Measurements from ENCODE around the gene SYNPO2L. TPM values are rescaled to one million over a fixed set of nuclear protein-coding genes. Genes with fewer than 3 reads are reported as not detected.
A peak's percentile ranks its signal among the peaks of the same experiment; 100 is the strongest.

SYNPO2L gene
- total and polyA plus RNA-seq, 2 donors (not counting 1 experiment from before 2014, with no cell fraction given): 0.07 TPM; not detected in 1

- DNase-seq: no peak
- no peaks in the 10 kb centered on the region for H3K27me3 Mint-ChIP-seq
- peaks cover 16% of the 10 kb centered on the region for H3K4me1 Mint-ChIP-seq
- peak overlapping the region; percentile 53 for H3K4me3 Mint-ChIP-seq
- H3K27ac Mint-ChIP-seq: peak overlapping the region; percentile 32
- Histone ChIP-seq H3K27me3 (replicated peaks in 1 of 4; ENCODE audit: control extremely low read depth in 1 of 4, control insufficient read depth in 3 of 4, insufficient read depth in 4 of 4, low read length in 3 of 4) (no peaks in the 10 kb centered on the region), H4K20me1 (ENCODE audit: control insufficient read depth, insufficient read depth, low read length, poor library complexity, severe bottlenecking) (no peaks in the 10 kb centered on the region), H2AFZ (ENCODE audit: insufficient read depth, low read depth, low read length, poor library complexity, severe bottlenecking) (no peak overlapping the region), H3K27ac (ENCODE audit: low read length in 2 of 2) (no peak overlapping the region), H3K9me3 (ENCODE audit: control extremely low read depth in 1 of 3, control insufficient read depth in 2 of 3, insufficient read depth in 1 of 3, low read length in 2 of 3) (no peaks in the 10 kb centered on the region), H3K79me2 (ENCODE audit: control insufficient read depth, insufficient read depth, low read length) (peaks cover 9% of the 10 kb centered on the region), H3K9ac (ENCODE audit: low read length) (no peak overlapping the region), H3K4me1 (ENCODE audit: control insufficient read depth in 2 of 2, insufficient read depth in 2 of 2, low read length in 2 of 2) (peaks cover 11% of the 10 kb centered on the region in 2 donors), H3K4me3 (ENCODE audit: control extremely low read depth in 1 of 5, extremely low read depth in 1 of 5, insufficient read depth in 1 of 5, low read depth in 2 of 5, low read length in 4 of 5) (no peak overlapping the region), H3K4me2 (replicated peaks; ENCODE audit: low read depth, low read length, poor library complexity, severe bottlenecking) (no peak overlapping the region), H3K36me3 (replicated peaks in 1 of 2; ENCODE audit: control extremely low read depth in 1 of 2, control insufficient read depth in 1 of 2, extremely low read depth in 1 of 2, insufficient read depth in 2 of 2, low read length in 1 of 2) (no peaks in the 10 kb centered on the region)
- intact Hi-C loops (cut with micrococcal nuclease): loop anchor here (10.0 kb wide), 1 partner anchor 248 kb away; the partner anchor contains the start of gene CAMK2G
- POLR2A ChIA-PET: interaction anchor here (0.7 kb wide), 1 partner anchor 80 kb away, joined by 3 read pairs; no protein-coding TSS in a partner anchor
- H3K9me3 Mint-ChIP-seq (ENCODE audit: insufficient read depth): no peaks in the 10 kb centered on the region
- TF ChIP-seq EZH2 (IDR thresholded peaks at IDR 0.05; ENCODE audit: borderline replicate concordance, insufficient read depth, low read depth, low read length, poor library complexity, severe bottlenecking) (no peak), CTCF (IDR thresholded peaks at IDR 0.05) (no peak)
- ATAC-seq (ENCODE audit: low read depth): no peak
- CTCF ChIA-PET: interaction anchor here (2.5 kb wide), 1 partner anchor 16 kb away, joined by 14 read pairs; no protein-coding TSS in a partner anchor
- WGBS (ENCODE audit: insufficient coverage): 93% methylated on average over 3 of the region's 6 CpGs
Measured at GRCh38 chr10:73627300-73627699, 28.5 kb downstream of the SYNPO2L start.
